Measurements from ENCODE around the gene MSL2.

- no peak for TF ChIP-seq CTCF (conservative IDR thresholded peaks at IDR 0.05 in 1 of 2, IDR thresholded peaks at IDR 0.05 in 1 of 2; ENCODE audit: extremely low read depth in 1 of 2, insufficient read depth in 1 of 2, low read depth in 1 of 2, low read length in 2 of 2)
- TF ChIP-seq EZH2 (IDR thresholded peaks at IDR 0.05; ENCODE audit: borderline replicate concordance, low read length), result no peak
Observed at GRCh38 chr3:136162322-136162721, 33.8 kb downstream of the MSL2 start.
